GM18870 (cell line): Measurements from ENCODE around the gene AOC2.
"Not testable (repeated sequence)": the region's sequence is repeated elsewhere in the genome, so short reads cannot be mapped to it uniquely, and the experiment has no call there.

ENCODE experiments used
- ATAC-seq: cut with Tn5 transposase; IDR thresholded peaks from one replicate; pipeline ENCODE4 v1.9.1; 2021; ENCODE audit warnings: moderate library complexity; ENCODE audit not compliant: unreplicated experiment

Gene AOC2

GRCh38 chr17:42830971-42831370 is 13.4 kb upstream of the AOC2 start:
- no peak for ATAC-seq

- no peak for ATAC-seq
Observed at GRCh38 chr17:42832213-42832933, 12.0 kb upstream of the AOC2 start.

- ATAC-seq = peak; percentile 70
Observed at GRCh38 chr17:42832934-42833766, 11.2 kb upstream of the AOC2 start, which contains the start of gene PSME3. Gene PSME3 (plus strand): TSS chr17:42833397. CDS start chr17:42833632, 235 bp downstream.

DNA sequence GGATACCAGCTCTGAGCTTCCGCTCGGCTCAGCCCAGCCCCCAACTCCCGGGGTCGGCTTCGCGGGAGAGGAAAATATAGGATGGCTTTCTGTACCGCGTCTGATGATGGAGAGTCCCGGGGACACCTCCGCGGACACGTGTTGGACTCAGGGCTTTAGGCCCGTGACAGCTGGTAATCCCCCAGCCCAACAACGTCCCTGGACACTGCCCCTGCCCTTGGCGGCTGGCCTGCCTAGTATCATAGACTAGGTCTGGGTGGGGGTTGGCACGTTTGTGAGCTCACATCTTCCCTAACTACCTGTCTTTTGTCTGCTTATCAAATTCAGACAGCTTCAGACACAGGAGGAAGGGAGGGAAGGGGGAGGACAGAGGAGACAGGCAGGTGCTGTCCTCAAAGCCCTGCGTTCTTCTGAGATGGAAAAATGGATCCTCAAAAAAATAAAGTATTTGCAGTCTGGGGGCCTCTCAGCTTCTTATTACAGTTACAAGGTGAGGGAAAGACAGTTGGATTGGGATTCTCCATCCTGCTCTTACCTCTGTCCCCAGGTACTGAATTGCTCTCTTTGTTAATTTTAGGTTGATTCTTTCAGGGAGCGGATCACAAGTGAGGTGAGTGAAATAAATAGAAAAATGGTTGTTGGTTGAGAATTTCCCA is 10.5 kb upstream of the AOC2 start:
- no peak for ATAC-seq

- ATAC-seq = no peak
Observed at GRCh38 chr17:42835732-42836131, 8.6 kb upstream of the AOC2 start.

GRCh38 chr17:42841975-42842685 is 2.2 kb upstream of the AOC2 start:
- no peak for ATAC-seq

- no peak for ATAC-seq
Observed at GRCh38 chr17:42843358-42843934, 934 bp upstream of the AOC2 start.

GRCh38 chr17:42844761-42845555 is 578 bp downstream of the AOC2 start:
- ATAC-seq = no peak

DNA sequence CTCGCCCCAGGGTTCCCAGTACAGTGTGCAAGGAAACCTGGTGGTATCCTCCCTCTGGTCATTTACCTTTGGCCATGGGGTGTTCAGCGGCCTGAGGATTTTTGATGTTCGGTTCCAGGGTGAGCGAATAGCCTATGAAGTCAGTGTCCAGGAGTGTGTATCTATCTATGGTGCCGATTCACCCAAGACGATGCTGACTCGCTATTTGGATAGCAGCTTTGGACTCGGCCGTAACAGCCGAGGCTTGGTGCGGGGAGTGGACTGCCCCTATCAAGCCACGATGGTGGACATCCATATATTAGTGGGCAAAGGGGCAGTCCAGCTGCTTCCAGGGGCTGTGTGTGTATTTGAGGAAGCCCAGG is 1.2 kb downstream of the AOC2 start:
- no peak for ATAC-seq

DNA sequence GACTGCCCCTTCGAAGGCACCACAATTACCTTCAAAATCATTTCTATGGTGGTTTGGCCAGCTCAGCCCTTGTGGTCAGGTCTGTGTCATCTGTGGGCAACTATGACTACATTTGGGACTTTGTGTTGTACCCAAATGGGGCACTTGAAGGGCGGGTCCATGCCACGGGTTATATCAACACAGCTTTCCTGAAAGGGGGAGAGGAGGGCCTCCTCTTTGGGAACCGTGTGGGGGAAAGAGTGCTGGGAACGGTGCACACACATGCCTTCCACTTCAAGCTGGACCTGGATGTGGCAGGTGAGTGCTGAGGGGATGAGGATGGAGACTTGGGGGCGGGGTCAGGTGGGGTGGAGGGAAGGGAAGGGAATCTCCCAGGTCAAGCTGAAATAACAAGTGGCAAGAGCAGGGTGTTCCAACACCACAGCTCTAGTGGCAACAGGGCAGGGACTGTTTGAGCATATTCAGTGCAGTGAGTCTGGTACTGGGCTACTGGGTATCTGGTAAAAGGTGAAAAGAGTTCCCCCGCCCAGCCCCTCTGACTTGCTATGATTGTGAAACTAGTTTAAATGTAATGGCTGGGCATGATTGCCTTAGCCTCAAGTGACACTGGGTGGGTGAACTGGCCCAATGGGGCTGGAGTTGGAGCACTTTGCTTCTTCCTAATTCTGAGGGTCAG is 1.7 kb downstream of the AOC2 start:
- ATAC-seq = no peak

DNA sequence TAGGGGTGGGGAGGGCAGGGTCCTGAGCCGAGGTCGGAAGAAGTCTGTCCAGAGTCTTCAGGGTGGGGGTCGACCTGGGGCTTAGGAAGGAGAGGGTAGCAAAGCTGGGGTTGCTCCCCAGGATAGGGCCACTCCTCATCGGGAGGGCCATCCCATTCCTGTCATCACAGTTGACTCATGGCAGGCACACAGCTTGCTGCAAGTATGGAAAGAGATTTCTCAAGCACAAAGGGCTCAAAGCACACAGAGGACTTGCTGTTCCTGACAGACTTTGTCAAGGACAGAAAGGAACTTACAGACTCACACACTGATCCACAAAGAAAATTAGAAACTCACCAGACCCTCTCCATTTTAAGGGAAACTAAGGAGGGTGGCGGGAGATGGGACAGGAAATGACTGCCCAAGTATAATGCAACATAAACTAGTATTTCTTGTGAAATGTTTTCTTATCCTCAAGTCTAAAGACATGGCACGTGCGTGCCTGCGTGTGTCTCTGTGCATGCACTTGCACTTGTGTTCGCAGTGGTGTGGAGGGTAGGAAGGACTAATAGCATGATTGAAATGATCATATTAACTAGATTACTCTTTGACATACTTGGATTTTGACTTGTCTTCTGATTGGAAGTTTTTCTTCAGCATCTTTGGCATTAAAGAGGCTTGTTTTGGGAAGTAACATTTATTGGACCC is 2.4 kb downstream of the AOC2 start:
- no peak for ATAC-seq

GRCh38 chr17:42848093-42848492 is 3.7 kb downstream of the AOC2 start:
- no peak for ATAC-seq

GRCh38 chr17:42849031-42849430 is 4.7 kb downstream of the AOC2 start:
- no peak for ATAC-seq

DNA sequence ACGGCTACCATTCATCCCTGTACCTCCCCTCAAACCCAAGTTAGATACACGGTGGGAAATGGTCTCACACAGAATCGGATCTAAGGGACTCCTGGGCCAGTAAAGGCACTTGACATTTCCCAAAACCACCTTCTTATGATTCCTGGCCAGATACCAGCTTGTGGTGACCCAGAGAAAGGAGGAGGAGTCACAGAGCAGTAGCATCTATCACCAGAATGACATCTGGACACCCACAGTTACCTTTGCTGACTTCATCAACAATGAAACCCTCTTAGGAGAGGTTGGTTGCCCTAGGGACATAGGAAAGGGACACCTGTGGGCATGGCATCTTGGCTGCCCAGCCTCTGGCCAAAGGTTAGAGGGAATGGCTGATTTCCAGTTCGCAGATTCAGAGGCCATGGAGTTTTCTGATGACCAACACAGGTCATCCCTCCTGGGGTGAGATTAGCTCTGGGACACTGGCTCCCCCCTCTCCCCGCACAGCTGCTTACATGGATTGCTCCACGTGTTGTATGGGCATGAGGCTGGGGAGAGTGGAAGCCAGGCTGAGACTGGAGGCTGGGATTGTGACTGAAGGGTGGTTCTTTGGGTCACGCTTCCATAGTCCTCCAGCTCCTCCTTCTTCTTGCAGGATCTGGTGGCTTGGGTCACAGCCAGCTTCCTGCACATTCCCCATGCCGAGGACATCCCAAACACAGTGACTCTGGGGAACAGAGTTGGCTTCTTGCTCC is 5.2 kb downstream of the AOC2 start:
- no peak for ATAC-seq

DNA sequence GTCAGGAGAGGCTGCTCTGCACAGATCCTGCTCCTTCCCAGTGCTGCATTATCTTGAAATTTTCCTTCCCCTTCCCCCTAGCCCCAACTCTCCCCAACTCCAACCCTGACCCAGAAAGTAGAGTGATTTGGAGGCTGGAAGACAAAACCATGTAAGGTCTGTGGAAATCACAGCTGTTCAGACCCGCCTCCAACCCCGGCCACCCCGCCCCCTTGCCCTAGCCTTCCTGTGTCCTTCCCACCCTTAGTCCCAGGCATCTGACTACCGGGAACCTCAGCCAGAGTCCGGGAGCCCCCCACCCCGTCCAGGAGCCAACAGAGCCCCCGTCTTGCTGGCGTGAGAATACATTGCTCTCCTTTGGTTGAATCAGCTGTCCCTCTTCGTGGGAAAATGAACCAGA is 6.6 kb downstream of the AOC2 start, which contains the start of gene AOC3:
Gene AOC3, plus strand, starts transcription at position 246 of the 400 bp plus-strand sequence. Its CDS starts 145 bp downstream, at position 391.
- no peak for ATAC-seq

DNA sequence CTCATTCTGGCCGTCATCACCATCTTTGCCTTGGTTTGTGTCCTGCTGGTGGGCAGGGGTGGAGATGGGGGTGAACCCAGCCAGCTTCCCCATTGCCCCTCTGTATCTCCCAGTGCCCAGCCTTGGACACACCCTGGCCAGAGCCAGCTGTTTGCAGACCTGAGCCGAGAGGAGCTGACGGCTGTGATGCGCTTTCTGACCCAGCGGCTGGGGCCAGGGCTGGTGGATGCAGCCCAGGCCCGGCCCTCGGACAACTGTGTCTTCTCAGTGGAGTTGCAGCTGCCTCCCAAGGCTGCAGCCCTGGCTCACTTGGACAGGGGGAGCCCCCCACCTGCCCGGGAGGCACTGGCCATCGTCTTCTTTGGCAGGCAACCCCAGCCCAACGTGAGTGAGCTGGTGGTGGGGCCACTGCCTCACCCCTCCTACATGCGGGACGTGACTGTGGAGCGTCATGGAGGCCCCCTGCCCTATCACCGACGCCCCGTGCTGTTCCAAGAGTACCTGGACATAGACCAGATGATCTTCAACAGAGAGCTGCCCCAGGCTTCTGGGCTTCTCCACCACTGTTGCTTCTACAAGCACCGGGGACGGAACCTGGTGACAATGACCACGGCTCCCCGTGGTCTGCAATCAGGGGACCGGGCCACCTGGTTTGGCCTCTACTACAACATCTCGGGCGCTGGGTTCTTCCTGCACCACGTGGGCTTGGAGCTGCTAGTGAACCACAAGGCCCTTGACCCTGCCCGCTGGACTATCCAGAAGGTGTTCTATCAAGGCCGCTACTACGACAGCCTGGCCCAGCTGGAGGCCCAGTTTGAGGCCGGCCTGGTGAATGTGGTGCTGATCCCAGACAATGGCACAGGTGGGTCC is 7.2 kb downstream of the AOC2 start:
- not testable (repeated sequence) for ATAC-seq

- ATAC-seq = no peak
Observed at GRCh38 chr17:42852351-42852750, 8.0 kb downstream of the AOC2 start.
